H1 (cell line): ENCODE measurements around the gene CCDC60.

Experiments used
- CTCF ChIP-seq, 3 experiments: IDR thresholded peaks; 1 replicate in 2 of 3; 2 replicates in 1 of 3; pipeline versions ENCODE4 v1.5.1 to v1.6.1; 2011; ENCODE audit warnings: low read length in 3 of 3, mild to moderate bottlenecking in 3 of 3, inconsistent platforms in 2 of 3, low read depth in 1 of 3, moderate library complexity in 1 of 3; ENCODE audit not compliant: insufficient read depth in 1 of 3; ENCODE audit errors: control extremely low read depth in 1 of 3
- EZH2 ChIP-seq: fragments of 200-600 bp; sonication (generic); IDR thresholded peaks from 2 replicates; pipeline ENCODE4 v1.7.1; 2012; ENCODE audit warnings: low read depth, mild to moderate bottlenecking, moderate library complexity, low read length, inconsistent platforms; ENCODE audit not compliant: severe bottlenecking
- KDM1A ChIP-seq: fragments of 200-600, 300-600 bp; sonication (generic); IDR thresholded peaks from 2 replicates; pipeline ENCODE4 v1.7.1; 2016; ENCODE audit warnings: mild to moderate bottlenecking, low read length, borderline replicate concordance
- MAX ChIP-seq: IDR thresholded peaks from 2 replicates; pipeline ENCODE4 v1.6.1; 2012; ENCODE audit warnings: inconsistent platforms
- POLR2A ChIP-seq, 2 experiments: IDR thresholded peaks; 1 replicate in 1 of 2; 2 replicates in 1 of 2; pipeline ENCODE4 v1.6.1; 2011; ENCODE audit warnings: low read depth in 2 of 2, low read length in 2 of 2, mild to moderate bottlenecking in 2 of 2; ENCODE audit errors: control extremely low read depth in 1 of 2
- RFX5 ChIP-seq: IDR thresholded peaks from 2 replicates; pipeline ENCODE4 v1.6.1; 2011; ENCODE audit warnings: low read depth, low read length, improper control_type of control experiment, borderline replicate concordance

GRCh38 chr12:119328111-119328510 is 6.4 kb upstream of the CCDC60 start:
- TF ChIP-seq KDM1A (no peak), MAX (no peak), CTCF (IDR thresholded peaks at IDR 0.05; ENCODE audit: control extremely low read depth in 1 of 3, insufficient read depth in 1 of 3, low read depth in 1 of 3, low read length in 3 of 3) (peak; percentile 79 to 88 (median 79)), RFX5 (no peak), POLR2A (IDR thresholded peaks at IDR 0.05; ENCODE audit: control extremely low read depth in 1 of 2, low read depth in 2 of 2, low read length in 2 of 2) (no peak), EZH2 (no peak)
